Breast epithelium (tissue), 3 donors: ENCODE results near the gene RETREG1.

ENCODE experiments used
- POLR2A ChIP-seq: fragments of 450-650 bp; IDR thresholded peaks from one replicate; pipeline ENCODE4 v1.6.1; 2016; ENCODE audit warnings: antibody characterized with exemption, mild to moderate bottlenecking, moderate library complexity
- TF ChIP-seq, protein P1 (sequence below), 3 donors: fragments of 450-650 bp; IDR thresholded peaks; one replicate each; pipeline ENCODE4 v1.5.1; 2016 to 2017; ENCODE audit warnings: antibody characterized with exemption in 3 of 3, mild to moderate bottlenecking in 3 of 3, moderate library complexity in 3 of 3

DNA sequence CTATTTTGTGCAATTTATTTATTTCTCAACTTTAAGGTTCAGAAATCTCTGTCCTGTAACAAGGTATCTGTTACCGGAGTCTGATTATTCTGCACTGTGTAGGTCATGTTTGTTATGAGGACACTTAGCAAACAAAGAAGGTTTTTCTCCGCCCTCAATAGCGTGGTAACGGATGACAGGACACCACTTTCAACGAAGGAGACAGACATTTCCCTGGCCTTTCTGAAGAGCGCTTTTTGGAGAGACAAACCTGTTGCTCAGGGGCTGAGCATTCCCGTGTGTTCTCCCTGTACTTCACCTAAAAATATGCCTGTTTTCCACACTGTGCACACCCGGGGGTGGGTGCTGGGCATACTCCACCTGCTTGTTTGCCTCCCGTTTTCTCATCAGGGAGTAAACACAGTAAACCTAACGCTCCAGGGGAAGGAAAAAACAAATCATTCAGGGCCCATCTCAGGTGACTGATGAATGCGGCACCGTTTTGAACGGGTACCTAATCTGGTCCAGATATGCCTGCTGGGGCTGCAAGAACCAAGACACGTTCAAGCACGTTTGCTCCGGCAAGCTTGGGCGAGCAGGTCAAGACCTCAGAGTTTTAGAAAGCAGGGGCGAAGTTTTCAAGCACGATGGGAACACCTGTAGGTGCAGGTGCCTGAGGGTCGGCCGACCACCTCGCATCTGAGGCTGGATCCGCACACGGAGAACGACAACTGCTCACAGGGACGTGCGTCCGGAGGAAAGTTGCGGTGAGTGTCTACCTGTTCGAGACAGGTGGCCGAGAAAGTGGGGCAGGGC is 859 bp downstream of the RETREG1 start:
- no peak for TF ChIP-seq POLR2A
- TF ChIP-seq, protein P1, sequence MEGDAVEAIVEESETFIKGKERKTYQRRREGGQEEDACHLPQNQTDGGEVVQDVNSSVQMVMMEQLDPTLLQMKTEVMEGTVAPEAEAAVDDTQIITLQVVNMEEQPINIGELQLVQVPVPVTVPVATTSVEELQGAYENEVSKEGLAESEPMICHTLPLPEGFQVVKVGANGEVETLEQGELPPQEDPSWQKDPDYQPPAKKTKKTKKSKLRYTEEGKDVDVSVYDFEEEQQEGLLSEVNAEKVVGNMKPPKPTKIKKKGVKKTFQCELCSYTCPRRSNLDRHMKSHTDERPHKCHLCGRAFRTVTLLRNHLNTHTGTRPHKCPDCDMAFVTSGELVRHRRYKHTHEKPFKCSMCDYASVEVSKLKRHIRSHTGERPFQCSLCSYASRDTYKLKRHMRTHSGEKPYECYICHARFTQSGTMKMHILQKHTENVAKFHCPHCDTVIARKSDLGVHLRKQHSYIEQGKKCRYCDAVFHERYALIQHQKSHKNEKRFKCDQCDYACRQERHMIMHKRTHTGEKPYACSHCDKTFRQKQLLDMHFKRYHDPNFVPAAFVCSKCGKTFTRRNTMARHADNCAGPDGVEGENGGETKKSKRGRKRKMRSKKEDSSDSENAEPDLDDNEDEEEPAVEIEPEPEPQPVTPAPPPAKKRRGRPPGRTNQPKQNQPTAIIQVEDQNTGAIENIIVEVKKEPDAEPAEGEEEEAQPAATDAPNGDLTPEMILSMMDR (IDR thresholded peaks at IDR 0.05), result no peak
